ENCODE results near the gene ATPAF2. TPM values are rescaled to one million over a fixed set of nuclear protein-coding genes. Genes with fewer than 3 reads are reported as not detected.

The ATPAF2 gene
- total and polyA plus RNA-seq, 2 donors (not counting 3 experiments of a cell fraction or from before 2014, with no cell fraction given): 23.2 to 35.7 TPM

- TF ChIP-seq JUN (IDR thresholded peaks at IDR 0.05; ENCODE audit: borderline replicate concordance, insufficient read depth, insufficient read length, low read depth) (no peak), POLR2A (IDR thresholded peaks at IDR 0.05; ENCODE audit: low read depth, low read length) (no peak), POLR2AphosphoS5 (IDR thresholded peaks at IDR 0.05; ENCODE audit: insufficient read depth, low read depth, low read length) (no peak), CTCF (IDR thresholded peaks at IDR 0.05; ENCODE audit: extremely low read depth in 1 of 2, insufficient read depth in 1 of 2, low read depth in 1 of 2, low read length in 2 of 2) (no peak), FOS (IDR thresholded peaks at IDR 0.05; ENCODE audit: borderline replicate concordance, insufficient read depth, low read length) (no peak), MYC (IDR thresholded peaks at IDR 0.05; ENCODE audit: low read depth, low read length) (no peak), GATA2 (IDR thresholded peaks at IDR 0.05; ENCODE audit: insufficient read depth, insufficient read length, low read depth, low read length) (no peak), MAX (IDR thresholded peaks at IDR 0.05; ENCODE audit: insufficient read depth, insufficient read length) (no peak), EZH2 (IDR thresholded peaks at IDR 0.05; ENCODE audit: borderline replicate concordance, low read depth, low read length, severe bottlenecking) (no peak)
- Histone ChIP-seq H3K9me1 (replicated peaks; ENCODE audit: control insufficient read depth, extremely low read depth, insufficient read depth, low read length) (no peaks in the 10 kb centered on the region), H3K36me3 (ENCODE audit: control insufficient read depth in 2 of 2, extremely low read depth in 1 of 2, insufficient read depth in 2 of 2, low read length in 2 of 2) (peaks cover 0 to 5% of the 10 kb centered on the region in 2 experiments), H3K79me2 (ENCODE audit: control insufficient read depth, insufficient read depth, low read length) (no peaks in the 10 kb centered on the region), H3K27ac (ENCODE audit: insufficient read depth, low read depth, low read length) (no peak overlapping the region), H2AFZ (ENCODE audit: low read depth, low read length) (no peak overlapping the region), H3K4me1 (ENCODE audit: control insufficient read depth, extremely low read depth, insufficient read depth, low read length) (peaks cover 5% of the 10 kb centered on the region), H3K4me3 (replicated peaks in 1 of 3; ENCODE audit: insufficient read depth in 1 of 3, low read depth in 1 of 3, low read length in 3 of 3) (no peak overlapping the region), H4K20me1 (replicated peaks; ENCODE audit: control insufficient read depth, extremely low read depth, insufficient read depth, low read length) (no peaks in the 10 kb centered on the region), H3K27me3 (ENCODE audit: control insufficient read depth in 2 of 2, insufficient read depth in 2 of 2, low read length in 2 of 2) (no peaks in the 10 kb centered on the region), H3K9ac (replicated peaks; ENCODE audit: extremely low read depth, insufficient read depth, low read length) (no peak overlapping the region), H3K9me3 (replicated peaks; ENCODE audit: control insufficient read depth, insufficient read depth, low read length) (no peaks in the 10 kb centered on the region), H3K4me2 (ENCODE audit: insufficient read depth, low read length) (no peak overlapping the region)
- dilution Hi-C loops (cut with MboI; ENCODE audit: extremely low pct_ligation_motif_present, low sequenced_read_pairs) (no loop called here), intact Hi-C loops (cut with micrococcal nuclease) (no loop called here)
- no peak for DNase-seq (ENCODE audit: low read depth, low spot score)
- ChIA-PET POLR2A (no interaction called here), CTCF (interaction anchor here (1.2 to 2.2 kb wide), 2 partner anchors 12 to 16 kb away, joined by 3 to 5 read pairs; no protein-coding TSS in a partner anchor)
- FAIRE-seq: no peak
- no TSS peak for BruUV-seq (replicated peaks)
These were observed 18.0 kb downstream of the ATPAF2 start for GRCh38 chr17:18020971-18021370.

Data from endothelial cell of umbilical vein (primary cell).